KOPT-K1 (cell line): ENCODE results near the gene PRR9.

Experiments used
- H3K27ac ChIP-seq: fragments of 200-600 bp; sonication (generic); 2 replicates; pipeline ENCODE4 v1.5.1; 2016; ENCODE audit warnings: antibody characterized with exemption, mild to moderate bottlenecking, low read depth, low read length; ENCODE audit not compliant: poor library complexity, severe bottlenecking
- H3K36me3 ChIP-seq: fragments of 200-600 bp; sonication (generic); 2 replicates; pipeline ENCODE4 v1.5.1; 2017; ENCODE audit warnings: antibody characterized with exemption, mild to moderate bottlenecking, low read length, moderate library complexity; ENCODE audit not compliant: insufficient read depth
- H3K9me3 ChIP-seq: fragments of 200-600 bp; sonication (generic); 2 replicates; pipeline ENCODE4 v1.5.1; 2017; ENCODE audit warnings: antibody characterized with exemption, low read length, mild to moderate bottlenecking; ENCODE audit not compliant: insufficient read depth, poor library complexity, severe bottlenecking

Gene PRR9

GRCh38 chr1:153248176-153248879 lies 30.9 kb downstream of the PRR9 start:
- Histone ChIP-seq H3K9me3 (no peaks in the 10 kb centered on the region), H3K27ac (no peak overlapping the region), H3K36me3 (no peaks in the 10 kb centered on the region)

GRCh38 chr1:153250166-153250565 lies 32.8 kb downstream of the PRR9 start:
- H3K9me3 ChIP-seq = no peaks in the 10 kb centered on the region
- no peaks in the 10 kb centered on the region for H3K36me3 ChIP-seq

GRCh38 chr1:153251087-153251486 lies 33.7 kb downstream of the PRR9 start:
- Histone ChIP-seq H3K27ac (no peak overlapping the region), H3K9me3 (no peaks in the 10 kb centered on the region), H3K36me3 (no peaks in the 10 kb centered on the region)

More at GRCh38 chr1:153250166-153250565, 32.8 kb downstream of the PRR9 start:
- no peak overlapping the region for H3K27ac ChIP-seq

GRCh38 chr1:153251562-153251961 lies 34.2 kb downstream of the PRR9 start:
- H3K36me3 ChIP-seq = no peaks in the 10 kb centered on the region
- no peak overlapping the region for H3K27ac ChIP-seq
- no peaks in the 10 kb centered on the region for H3K9me3 ChIP-seq

GRCh38 chr1:153251988-153252387 lies 34.6 kb downstream of the PRR9 start:
- no peaks in the 10 kb centered on the region for H3K9me3 ChIP-seq
- H3K36me3 ChIP-seq = no peaks in the 10 kb centered on the region
- no peak overlapping the region for H3K27ac ChIP-seq

GRCh38 chr1:153253076-153253475 lies 35.7 kb downstream of the PRR9 start:
- Histone ChIP-seq H3K27ac (no peak overlapping the region), H3K9me3 (no peaks in the 10 kb centered on the region), H3K36me3 (no peaks in the 10 kb centered on the region)

- no peaks in the 10 kb centered on the region for H3K9me3 ChIP-seq
- no peaks in the 10 kb centered on the region for H3K36me3 ChIP-seq
- H3K27ac ChIP-seq = peak overlapping the region; percentile 19
These were observed 36.3 kb downstream of the PRR9 start for GRCh38 chr1:153253693-153254092.

GRCh38 chr1:153259387-153259786 lies 42.0 kb downstream of the PRR9 start, which contains the start of gene LORICRIN:
Gene LORICRIN (plus strand): TSS chr1:153259687. CDS start chr1:153260950, 1,263 bp downstream.
- Histone ChIP-seq H3K9me3 (no peaks in the 10 kb centered on the region), H3K36me3 (no peaks in the 10 kb centered on the region), H3K27ac (no peak within 1 kb of the TSS)

GRCh38 chr1:153260585-153261280 lies 43.3 kb downstream of the PRR9 start:
- H3K9me3 ChIP-seq = no peaks in the 10 kb centered on the region
- no peak overlapping the region for H3K27ac ChIP-seq
- H3K36me3 ChIP-seq = no peaks in the 10 kb centered on the region

- Histone ChIP-seq H3K9me3 (no peaks in the 10 kb centered on the region), H3K27ac (no peak overlapping the region), H3K36me3 (no peaks in the 10 kb centered on the region)
These were observed 44.1 kb downstream of the PRR9 start for GRCh38 chr1:153261281-153262069.

GRCh38 chr1:153262070-153262366 lies 44.6 kb downstream of the PRR9 start:
- H3K36me3 ChIP-seq = no peaks in the 10 kb centered on the region
- H3K27ac ChIP-seq = no peak overlapping the region
- H3K9me3 ChIP-seq = no peaks in the 10 kb centered on the region

- Histone ChIP-seq H3K27ac (no peak overlapping the region), H3K9me3 (no peaks in the 10 kb centered on the region), H3K36me3 (no peaks in the 10 kb centered on the region)
These were observed 45.2 kb downstream of the PRR9 start for GRCh38 chr1:153262462-153263157.

- H3K9me3 ChIP-seq = no peaks in the 10 kb centered on the region
- H3K36me3 ChIP-seq = no peaks in the 10 kb centered on the region
- no peak overlapping the region for H3K27ac ChIP-seq
These were observed 48.1 kb downstream of the PRR9 start for GRCh38 chr1:153265457-153265856.
